ENCODE measurements around the gene KIF17.

Gene KIF17

GRCh38 chr1:20710469-20711284 is 7.1 kb downstream of the KIF17 start:
- DNase-seq (ENCODE audit: low read depth in 2 of 2) = no peak

- DNase-seq (ENCODE audit: low read depth in 2 of 2) = no peak
These were observed 7.9 kb downstream of the KIF17 start for GRCh38 chr1:20709868-20710267.

- DNase-seq (ENCODE audit: low read depth in 2 of 2) = no peak
These were observed 8.9 kb downstream of the KIF17 start for GRCh38 chr1:20708891-20709290.

- DNase-seq (ENCODE audit: low read depth in 2 of 2) = no peak
These were observed 9.8 kb downstream of the KIF17 start for GRCh38 chr1:20708057-20708456.

GRCh38 chr1:20706841-20707240 is 11.0 kb downstream of the KIF17 start:
- DNase-seq (ENCODE audit: low read depth in 2 of 2) = no peak

- DNase-seq (ENCODE audit: low read depth in 2 of 2) = no peak
These were observed 12.5 kb downstream of the KIF17 start for GRCh38 chr1:20705203-20705755.

GRCh38 chr1:20704390-20705202 is 13.2 kb downstream of the KIF17 start:
- DNase-seq (ENCODE audit: low read depth in 2 of 2) = no peak

- no peak for DNase-seq (ENCODE audit: low read depth in 2 of 2)
These were observed 14.6 kb downstream of the KIF17 start for GRCh38 chr1:20703124-20703756.

GRCh38 chr1:20702416-20702815 is 15.4 kb downstream of the KIF17 start:
- no peak for DNase-seq (ENCODE audit: low read depth in 2 of 2)

- no peak for DNase-seq (ENCODE audit: low read depth in 2 of 2)
These were observed 16.0 kb downstream of the KIF17 start for GRCh38 chr1:20701847-20702246.

GRCh38 chr1:20701446-20701845 is 16.4 kb downstream of the KIF17 start:
- no peak for DNase-seq (ENCODE audit: low read depth in 2 of 2)

GRCh38 chr1:20700636-20701215 is 17.1 kb downstream of the KIF17 start:
- DNase-seq (ENCODE audit: low read depth in 2 of 2) = no peak

- no peak for DNase-seq (ENCODE audit: low read depth in 2 of 2)
These were observed 18.2 kb downstream of the KIF17 start for GRCh38 chr1:20699558-20699957.

- DNase-seq (ENCODE audit: low read depth in 2 of 2) = no peak
These were observed 19.5 kb downstream of the KIF17 start for GRCh38 chr1:20698195-20698910.

- DNase-seq (ENCODE audit: low read depth in 2 of 2) = no peak
These were observed 20.2 kb downstream of the KIF17 start for GRCh38 chr1:20697563-20697962.

GRCh38 chr1:20696397-20697333 is 21.1 kb downstream of the KIF17 start:
- DNase-seq (ENCODE audit: low read depth in 2 of 2) = peak; percentile 64

GRCh38 chr1:20695515-20695914 is 22.3 kb downstream of the KIF17 start:
- no peak for DNase-seq (ENCODE audit: low read depth in 2 of 2)

- DNase-seq (ENCODE audit: low read depth in 2 of 2) = no peak
These were observed 24.2 kb downstream of the KIF17 start for GRCh38 chr1:20693623-20694022.

- DNase-seq (ENCODE audit: low read depth in 2 of 2) = no peak
These were observed 25.9 kb downstream of the KIF17 start for GRCh38 chr1:20691872-20692271.

GRCh38 chr1:20689645-20690056 is 28.2 kb downstream of the KIF17 start:
- no peak for DNase-seq (ENCODE audit: low read depth in 2 of 2)
